ENCODE results near the gene GREM2. TPM values are rescaled to one million over a fixed set of nuclear protein-coding genes. Genes with fewer than 3 reads are reported as not detected.

Gene GREM2
- total RNA-seq, 4 donors from 2014 or later, result 0.83 to 3.1 (median 2.8) TPM

GRCh38 chr1:240559781-240560180, 52.2 kb downstream of the GREM2 start:
- DNase-seq (ENCODE audit: extremely low spot score), result no peak
- intact Hi-C loops (cut with DNase I), result no loop called here
- H3K9me3 ChIP-seq, result no peaks in the 10 kb centered on the region
- H3K4me1 ChIP-seq, result no peaks in the 10 kb centered on the region
- H3K27me3 ChIP-seq, result no peaks in the 10 kb centered on the region
- no peaks in the 10 kb centered on the region for H3K36me3 ChIP-seq
- no peak overlapping the region for H3K4me3 ChIP-seq
- TF ChIP-seq EP300 (IDR thresholded peaks at IDR 0.05) (no peak), POLR2AphosphoS5 (IDR thresholded peaks at IDR 0.05) (no peak), POLR2A (IDR thresholded peaks at IDR 0.05; ENCODE audit: low read depth) (no peak)
- TF ChIP-seq, protein P1, sequence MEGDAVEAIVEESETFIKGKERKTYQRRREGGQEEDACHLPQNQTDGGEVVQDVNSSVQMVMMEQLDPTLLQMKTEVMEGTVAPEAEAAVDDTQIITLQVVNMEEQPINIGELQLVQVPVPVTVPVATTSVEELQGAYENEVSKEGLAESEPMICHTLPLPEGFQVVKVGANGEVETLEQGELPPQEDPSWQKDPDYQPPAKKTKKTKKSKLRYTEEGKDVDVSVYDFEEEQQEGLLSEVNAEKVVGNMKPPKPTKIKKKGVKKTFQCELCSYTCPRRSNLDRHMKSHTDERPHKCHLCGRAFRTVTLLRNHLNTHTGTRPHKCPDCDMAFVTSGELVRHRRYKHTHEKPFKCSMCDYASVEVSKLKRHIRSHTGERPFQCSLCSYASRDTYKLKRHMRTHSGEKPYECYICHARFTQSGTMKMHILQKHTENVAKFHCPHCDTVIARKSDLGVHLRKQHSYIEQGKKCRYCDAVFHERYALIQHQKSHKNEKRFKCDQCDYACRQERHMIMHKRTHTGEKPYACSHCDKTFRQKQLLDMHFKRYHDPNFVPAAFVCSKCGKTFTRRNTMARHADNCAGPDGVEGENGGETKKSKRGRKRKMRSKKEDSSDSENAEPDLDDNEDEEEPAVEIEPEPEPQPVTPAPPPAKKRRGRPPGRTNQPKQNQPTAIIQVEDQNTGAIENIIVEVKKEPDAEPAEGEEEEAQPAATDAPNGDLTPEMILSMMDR (IDR thresholded peaks at IDR 0.05), result no peak
- no peak overlapping the region for H3K27ac ChIP-seq (replicated peaks in 1 of 4)
- 89% methylated on average over 5 of the region's 5 CpGs for WGBS

DNA sequence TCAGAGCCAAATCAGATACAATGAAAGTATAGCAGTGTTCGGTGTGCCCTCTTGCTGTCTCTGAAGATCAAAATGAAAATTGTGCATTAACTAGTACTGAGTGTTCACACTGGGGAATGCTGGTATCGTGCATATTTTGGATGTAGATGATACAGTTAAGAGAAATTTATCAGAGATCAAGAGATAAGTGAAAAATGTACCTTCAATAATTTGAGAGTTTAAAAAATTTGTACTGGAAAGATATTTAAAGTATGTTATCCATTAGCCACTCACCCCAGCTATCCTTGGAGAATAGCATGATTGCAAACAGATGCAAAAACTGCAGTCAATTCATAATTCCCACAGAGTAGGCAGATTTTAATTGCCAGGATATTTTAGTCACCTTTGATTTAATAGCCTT, 56.4 kb downstream of the GREM2 start:
- intact Hi-C loops (cut with DNase I), result no loop called here
- TF ChIP-seq POLR2A (IDR thresholded peaks at IDR 0.05; ENCODE audit: low read depth) (no peak), POLR2AphosphoS5 (IDR thresholded peaks at IDR 0.05) (no peak), EP300 (IDR thresholded peaks at IDR 0.05) (no peak)
- TF ChIP-seq, protein P1 (IDR thresholded peaks at IDR 0.05), result no peak
- WGBS, result 71% methylated on average over 2 of the region's 2 CpGs
- no peak overlapping the region for H3K4me3 ChIP-seq
- no peaks in the 10 kb centered on the region for H3K27me3 ChIP-seq
- no peak for DNase-seq (ENCODE audit: extremely low spot score)
- no peaks in the 10 kb centered on the region for H3K36me3 ChIP-seq
- no peaks in the 10 kb centered on the region for H3K9me3 ChIP-seq
- no peak overlapping the region for H3K27ac ChIP-seq (replicated peaks in 1 of 4)
- H3K4me1 ChIP-seq, result no peaks in the 10 kb centered on the region

GRCh38 chr1:240553351-240553750, 58.6 kb downstream of the GREM2 start:
- Histone ChIP-seq H3K9me3 (no peaks in the 10 kb centered on the region), H3K27me3 (no peaks in the 10 kb centered on the region), H3K4me3 (no peak overlapping the region), H3K27ac (replicated peaks in 1 of 4) (no peak overlapping the region), H3K36me3 (no peaks in the 10 kb centered on the region), H3K4me1 (no peaks in the 10 kb centered on the region)
- TF ChIP-seq, protein P1 (IDR thresholded peaks at IDR 0.05), result no peak
- TF ChIP-seq POLR2A (IDR thresholded peaks at IDR 0.05; ENCODE audit: low read depth) (no peak), EP300 (IDR thresholded peaks at IDR 0.05) (no peak), POLR2AphosphoS5 (IDR thresholded peaks at IDR 0.05) (no peak)
- intact Hi-C loops (cut with DNase I), result no loop called here
- DNase-seq (ENCODE audit: extremely low spot score), result no peak
- WGBS, result 88% methylated on average over 2 of the region's 2 CpGs

- intact Hi-C loops (cut with DNase I), result no loop called here
- H3K27ac ChIP-seq (replicated peaks in 1 of 4), result no peak overlapping the region
- no peaks in the 10 kb centered on the region for H3K36me3 ChIP-seq
- 71% methylated on average over 3 of the region's 3 CpGs for WGBS
- no peaks in the 10 kb centered on the region for H3K27me3 ChIP-seq
- TF ChIP-seq POLR2A (IDR thresholded peaks at IDR 0.05; ENCODE audit: low read depth) (no peak), POLR2AphosphoS5 (IDR thresholded peaks at IDR 0.05) (no peak), EP300 (IDR thresholded peaks at IDR 0.05) (no peak)
- TF ChIP-seq, protein P1 (IDR thresholded peaks at IDR 0.05), result no peak
- no peaks in the 10 kb centered on the region for H3K9me3 ChIP-seq
- no peak for DNase-seq (ENCODE audit: extremely low spot score)
- no peak overlapping the region for H3K4me3 ChIP-seq
- H3K4me1 ChIP-seq, result no peaks in the 10 kb centered on the region
These were observed 72.1 kb downstream of the GREM2 start for GRCh38 chr1:240539769-240540414.

All from esophagus muscularis mucosa (tissue), 4 donors.